ENCODE results near the gene CXCL11. TPM values are rescaled to one million over a fixed set of nuclear protein-coding genes. Genes with fewer than 3 reads are reported as not detected.

The CXCL11 gene
- not detected for total RNA-seq

DNA sequence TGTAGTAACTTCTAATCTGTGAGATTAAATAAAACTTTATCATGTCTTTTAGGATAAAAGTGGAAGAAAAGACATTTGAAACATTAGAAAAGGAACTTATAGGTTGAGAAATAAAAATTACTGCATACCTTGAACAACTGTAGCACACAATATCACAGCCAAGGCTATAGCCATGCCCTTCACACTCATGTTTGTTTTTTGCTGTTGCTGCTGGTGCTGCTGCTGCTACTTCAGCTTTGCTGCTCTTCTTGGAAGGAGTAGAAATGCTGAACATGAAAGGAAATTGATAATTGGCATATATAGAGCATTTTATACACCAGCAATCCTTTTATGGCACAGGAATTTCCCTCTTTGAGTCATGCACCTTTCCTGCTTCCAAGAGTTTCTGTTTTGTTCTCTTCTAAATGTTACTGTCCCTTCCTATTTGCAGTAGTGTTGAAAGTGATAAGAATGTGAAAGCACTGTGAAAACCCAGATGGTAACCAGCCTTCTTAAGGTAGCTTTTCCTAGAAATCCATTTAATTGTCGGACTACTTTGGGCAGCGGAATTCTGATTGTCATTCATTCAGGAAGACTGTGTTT is at the start of gene CXCL11:
CXCL11 (minus strand) TSS at position 272 of the 582 bp plus-strand sequence; CDS start at position 189, 83 bp downstream.
- TF ChIP-seq, protein P1, sequence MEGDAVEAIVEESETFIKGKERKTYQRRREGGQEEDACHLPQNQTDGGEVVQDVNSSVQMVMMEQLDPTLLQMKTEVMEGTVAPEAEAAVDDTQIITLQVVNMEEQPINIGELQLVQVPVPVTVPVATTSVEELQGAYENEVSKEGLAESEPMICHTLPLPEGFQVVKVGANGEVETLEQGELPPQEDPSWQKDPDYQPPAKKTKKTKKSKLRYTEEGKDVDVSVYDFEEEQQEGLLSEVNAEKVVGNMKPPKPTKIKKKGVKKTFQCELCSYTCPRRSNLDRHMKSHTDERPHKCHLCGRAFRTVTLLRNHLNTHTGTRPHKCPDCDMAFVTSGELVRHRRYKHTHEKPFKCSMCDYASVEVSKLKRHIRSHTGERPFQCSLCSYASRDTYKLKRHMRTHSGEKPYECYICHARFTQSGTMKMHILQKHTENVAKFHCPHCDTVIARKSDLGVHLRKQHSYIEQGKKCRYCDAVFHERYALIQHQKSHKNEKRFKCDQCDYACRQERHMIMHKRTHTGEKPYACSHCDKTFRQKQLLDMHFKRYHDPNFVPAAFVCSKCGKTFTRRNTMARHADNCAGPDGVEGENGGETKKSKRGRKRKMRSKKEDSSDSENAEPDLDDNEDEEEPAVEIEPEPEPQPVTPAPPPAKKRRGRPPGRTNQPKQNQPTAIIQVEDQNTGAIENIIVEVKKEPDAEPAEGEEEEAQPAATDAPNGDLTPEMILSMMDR (IDR thresholded peaks at IDR 0.05), result no peak
- ChIA-PET POLR2A (no interaction called here), CTCF (interaction anchor here (1.1 to 3.5 kb wide), 2 partner anchors 10 to 40 kb away, joined by 8 to 15 read pairs; no protein-coding TSS in a partner anchor)
- H3K36me3 Mint-ChIP-seq (ENCODE audit: low read depth), result no peaks in the 10 kb centered on the region
- peaks cover 4% of the 10 kb centered on the region for H3K4me1 Mint-ChIP-seq (ENCODE audit: low read depth)
- H3K9me3 Mint-ChIP-seq, result no peaks in the 10 kb centered on the region
- H3K27ac Mint-ChIP-seq, result no peak within 1 kb of the TSS
- ATAC-seq (no peak), DNase-seq (no peak)
- no peak within 1 kb of the TSS for H3K4me3 Mint-ChIP-seq
- intact Hi-C loops (cut with micrococcal nuclease), result no loop called here
- H3K27me3 Mint-ChIP-seq, result peaks cover 2% of the 10 kb centered on the region

DNA sequence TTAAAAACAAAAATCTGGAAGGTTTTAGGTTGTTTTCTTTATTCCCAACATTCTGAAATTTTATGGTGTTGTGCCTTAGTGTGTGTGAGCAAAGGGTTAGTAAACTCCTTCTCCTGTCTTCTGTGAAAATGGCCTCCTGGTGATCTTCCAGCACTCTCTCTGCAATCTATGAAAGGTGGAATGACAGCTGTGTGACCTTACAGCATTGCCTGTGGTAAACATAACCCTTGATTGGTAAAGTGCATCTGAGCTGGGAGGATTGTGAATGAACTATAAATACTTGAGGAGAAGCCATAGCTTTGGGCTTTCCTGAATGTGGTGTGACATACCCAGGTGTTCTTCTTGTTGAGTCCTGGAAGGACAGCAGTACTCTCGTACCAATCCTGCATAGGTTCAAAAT is 48.7 kb upstream of the CXCL11 start:
- TF ChIP-seq, protein P1 (IDR thresholded peaks at IDR 0.05), result no peak
- ChIA-PET POLR2A (no interaction called here), CTCF (interaction anchor here (0.6 to 3.0 kb wide), 2 partner anchors 88 to 95 kb away, joined by 3 to 18 read pairs; no protein-coding TSS in a partner anchor)
- no peak for ATAC-seq
- Mint-ChIP-seq H3K27ac (no peak overlapping the region), H3K4me1 (ENCODE audit: low read depth) (no peaks in the 10 kb centered on the region), H3K36me3 (ENCODE audit: low read depth) (no peaks in the 10 kb centered on the region), H3K27me3 (no peaks in the 10 kb centered on the region), H3K9me3 (no peaks in the 10 kb centered on the region), H3K4me3 (no peak overlapping the region)
- DNase-seq, result no peak
- intact Hi-C loops (cut with micrococcal nuclease), result loop anchor here (10.0 kb wide), 1 partner anchor 170 kb away; no protein-coding TSS in a partner anchor

DNA sequence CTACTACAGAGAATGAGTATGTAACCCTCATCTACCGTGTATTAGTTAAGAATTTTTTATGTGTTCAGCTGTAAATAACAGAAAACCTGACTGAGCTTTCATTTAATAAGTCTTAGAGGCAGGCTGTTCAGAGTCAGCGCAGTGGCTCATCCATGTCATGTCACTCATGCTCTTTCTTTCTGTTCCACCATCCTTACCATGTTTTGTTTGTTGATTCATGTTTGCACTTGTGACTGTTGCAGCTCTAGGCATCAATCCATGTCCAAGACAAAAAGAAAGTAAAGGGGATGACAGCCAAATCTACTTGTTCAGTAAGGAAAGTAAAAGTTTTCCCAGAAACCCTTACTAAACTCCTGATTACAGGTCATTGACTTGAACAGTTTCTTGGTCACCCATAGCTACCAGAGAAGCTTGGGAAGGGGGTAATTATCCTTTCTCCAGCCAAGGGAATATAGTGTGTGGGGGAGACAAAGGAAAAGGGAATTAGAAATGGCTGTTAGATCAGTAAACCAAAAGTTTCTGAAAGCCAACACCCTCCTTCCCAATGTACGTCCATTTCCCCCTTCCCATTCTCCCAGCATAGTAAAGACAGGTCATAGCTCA is 47.6 kb upstream of the CXCL11 start:
- Mint-ChIP-seq H3K36me3 (ENCODE audit: low read depth) (no peaks in the 10 kb centered on the region), H3K27ac (no peak overlapping the region), H3K4me3 (no peak overlapping the region), H3K4me1 (ENCODE audit: low read depth) (no peaks in the 10 kb centered on the region), H3K27me3 (no peaks in the 10 kb centered on the region), H3K9me3 (no peaks in the 10 kb centered on the region)
- intact Hi-C loops (cut with micrococcal nuclease), result loop anchor here (10.0 kb wide), 1 partner anchor 169 kb away; no protein-coding TSS in a partner anchor
- POLR2A ChIA-PET, result no interaction called here
- DNase-seq (no peak), ATAC-seq (no peak)
- CTCF ChIA-PET, result interaction anchor here (0.7 to 3.0 kb wide), 4 partner anchors 29 to 188 kb away, joined by 3 to 18 read pairs (median 5); no protein-coding TSS in a partner anchor
- TF ChIP-seq, protein P1 (IDR thresholded peaks at IDR 0.05), result no peak

DNA sequence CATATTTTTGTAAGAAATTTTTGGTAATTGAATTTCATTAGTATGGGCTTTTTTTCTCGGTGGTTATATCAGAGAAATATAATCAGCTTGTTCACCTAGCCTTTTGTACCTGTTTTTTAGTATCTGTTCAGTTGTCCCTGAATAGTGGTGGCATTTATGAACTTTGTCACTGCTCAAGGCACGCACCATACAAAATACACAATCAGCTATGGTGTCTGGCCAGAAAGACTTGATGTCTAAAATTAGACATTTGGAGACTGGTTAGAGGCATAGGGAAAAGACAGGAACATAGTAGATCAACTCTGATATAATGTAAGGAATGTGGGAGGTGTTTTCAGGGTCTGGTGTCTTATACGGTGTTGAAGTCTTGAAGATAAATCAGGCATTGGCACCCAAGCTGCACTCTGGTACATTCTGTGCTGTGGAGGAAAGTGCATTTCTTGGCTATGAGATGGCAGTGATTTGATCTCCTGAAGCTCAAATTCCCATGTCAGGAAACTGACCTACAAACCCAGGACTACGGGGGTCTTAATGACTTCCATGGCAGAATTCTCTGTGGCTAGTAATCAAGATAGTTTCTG is 42.3 kb upstream of the CXCL11 start:
- Mint-ChIP-seq H3K27ac (no peak overlapping the region), H3K4me3 (no peak overlapping the region), H3K9me3 (no peaks in the 10 kb centered on the region), H3K27me3 (no peaks in the 10 kb centered on the region), H3K36me3 (ENCODE audit: low read depth) (no peaks in the 10 kb centered on the region), H3K4me1 (ENCODE audit: low read depth) (no peaks in the 10 kb centered on the region)
- DNase-seq (no peak), ATAC-seq (no peak)
- intact Hi-C loops (cut with micrococcal nuclease), result no loop called here
- TF ChIP-seq, protein P1 (IDR thresholded peaks at IDR 0.05), result no peak
- ChIA-PET CTCF (interaction anchor here (1.0 to 1.3 kb wide), 2 partner anchors 9 to 82 kb away, joined by 3 to 7 read pairs; no protein-coding TSS in a partner anchor), POLR2A (no interaction called here)
